Erythroblast (primary cell): ENCODE data around the gene MAPK8IP2.

ENCODE experiments used
- GATA1 ChIP-seq: IDR thresholded peaks from 2 replicates; pipeline ENCODE4 v1.6.1; 2011; ENCODE audit warnings: low read depth, mild to moderate bottlenecking, control low read depth, low read length, moderate library complexity
- POLR2A ChIP-seq: IDR thresholded peaks from 2 replicates; pipeline ENCODE4 v1.6.1; 2011; ENCODE audit warnings: mild to moderate bottlenecking, low read length

GRCh38 chr22:50585781-50586180, 14.8 kb upstream of the MAPK8IP2 start:
- TF ChIP-seq POLR2A (no peak), GATA1 (no peak)
